ENCODE measurements around the gene KRT26.

The KRT26 gene

GRCh38 chr17:40717776-40718175 lies 54.2 kb downstream of the KRT26 start:
- H3K4me3 ChIP-seq: no peak overlapping the region
- no peak overlapping the region for H3K4me2 ChIP-seq
- no peak overlapping the region for H3K9ac ChIP-seq
- H4K20me1 ChIP-seq: no peaks in the 10 kb centered on the region
- H3K27ac ChIP-seq: no peak overlapping the region
- no peaks in the 10 kb centered on the region for H3K27me3 ChIP-seq
- no peaks in the 10 kb centered on the region for H3K4me1 ChIP-seq
- no peaks in the 10 kb centered on the region for H3K9me3 ChIP-seq
- no peak for TF ChIP-seq Cebpa-rat (IDR thresholded peaks at IDR 0.05)
- H3K36me3 ChIP-seq: no peaks in the 10 kb centered on the region
